Tibial nerve (tissue), 3 donors: ENCODE measurements around the gene ESYT2.

ENCODE experiments used
- POLR2A ChIP-seq, 2 donors: fragments of 450-650 bp; IDR thresholded peaks; one replicate each; pipeline ENCODE4 v1.6.1; 2017; ENCODE audit warnings: antibody characterized with exemption in 2 of 2, mild to moderate bottlenecking in 2 of 2, moderate library complexity in 2 of 2
- TF ChIP-seq, protein P1 (sequence below), 5 experiments: fragments of 200-600 bp in 3 of 5; fragments of 450-650 bp in 2 of 5; sonication (generic) in 3 of 5; IDR thresholded peaks; one replicate each; pipeline ENCODE4 v1.5.1; 2016 to 2019; ENCODE audit warnings: antibody characterized with exemption in 5 of 5, mild to moderate bottlenecking in 3 of 5, moderate library complexity in 2 of 5

DNA sequence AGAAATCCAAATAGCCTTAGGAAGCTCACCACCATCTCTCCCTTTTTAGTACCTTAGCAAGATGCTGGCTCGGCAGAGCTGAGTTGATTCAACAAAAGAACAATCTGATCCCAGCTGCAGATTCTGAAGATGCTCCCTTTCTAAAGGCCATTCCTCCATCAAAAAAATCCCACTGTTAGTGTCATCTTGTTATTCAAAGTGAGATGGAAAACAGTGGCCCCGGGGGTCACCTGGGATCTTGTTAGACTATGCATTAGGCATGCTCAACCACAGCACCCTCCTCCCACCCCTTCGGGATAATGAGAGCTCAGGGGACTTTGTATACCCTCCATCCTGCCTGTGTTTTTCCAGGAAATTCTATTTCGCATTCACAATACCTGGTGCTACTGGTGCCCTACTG is 127.1 kb downstream of the ESYT2 start:
- TF ChIP-seq POLR2A (IDR thresholded peaks at IDR 0.05): no peak
- TF ChIP-seq, protein P1, sequence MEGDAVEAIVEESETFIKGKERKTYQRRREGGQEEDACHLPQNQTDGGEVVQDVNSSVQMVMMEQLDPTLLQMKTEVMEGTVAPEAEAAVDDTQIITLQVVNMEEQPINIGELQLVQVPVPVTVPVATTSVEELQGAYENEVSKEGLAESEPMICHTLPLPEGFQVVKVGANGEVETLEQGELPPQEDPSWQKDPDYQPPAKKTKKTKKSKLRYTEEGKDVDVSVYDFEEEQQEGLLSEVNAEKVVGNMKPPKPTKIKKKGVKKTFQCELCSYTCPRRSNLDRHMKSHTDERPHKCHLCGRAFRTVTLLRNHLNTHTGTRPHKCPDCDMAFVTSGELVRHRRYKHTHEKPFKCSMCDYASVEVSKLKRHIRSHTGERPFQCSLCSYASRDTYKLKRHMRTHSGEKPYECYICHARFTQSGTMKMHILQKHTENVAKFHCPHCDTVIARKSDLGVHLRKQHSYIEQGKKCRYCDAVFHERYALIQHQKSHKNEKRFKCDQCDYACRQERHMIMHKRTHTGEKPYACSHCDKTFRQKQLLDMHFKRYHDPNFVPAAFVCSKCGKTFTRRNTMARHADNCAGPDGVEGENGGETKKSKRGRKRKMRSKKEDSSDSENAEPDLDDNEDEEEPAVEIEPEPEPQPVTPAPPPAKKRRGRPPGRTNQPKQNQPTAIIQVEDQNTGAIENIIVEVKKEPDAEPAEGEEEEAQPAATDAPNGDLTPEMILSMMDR (IDR thresholded peaks at IDR 0.05): no peak
